ENCODE measurements around the gene CDC42EP1.

Gene CDC42EP1

DNA sequence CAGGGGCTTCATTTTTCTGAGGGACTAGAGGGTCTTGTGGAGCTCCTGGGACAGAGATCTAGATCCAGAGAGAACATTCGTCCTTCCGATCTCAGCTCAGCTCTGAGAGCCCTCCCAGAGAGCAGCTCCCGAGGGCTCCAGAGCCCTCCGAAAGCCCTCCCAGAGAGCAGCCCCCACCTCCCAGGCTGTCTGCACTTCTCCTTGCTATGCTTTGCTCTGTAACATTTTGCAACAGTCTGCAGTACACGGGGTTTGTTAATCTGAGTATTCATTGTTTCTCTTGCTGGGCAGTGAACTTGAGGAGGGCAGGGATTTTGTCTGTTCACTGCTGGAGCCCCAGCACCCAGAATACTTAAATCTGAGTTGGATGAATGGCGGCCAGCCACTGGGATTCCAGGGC, 50.9 kb downstream of the CDC42EP1 start:
- no peak for DNase-seq (ENCODE audit: low spot score)

DNA sequence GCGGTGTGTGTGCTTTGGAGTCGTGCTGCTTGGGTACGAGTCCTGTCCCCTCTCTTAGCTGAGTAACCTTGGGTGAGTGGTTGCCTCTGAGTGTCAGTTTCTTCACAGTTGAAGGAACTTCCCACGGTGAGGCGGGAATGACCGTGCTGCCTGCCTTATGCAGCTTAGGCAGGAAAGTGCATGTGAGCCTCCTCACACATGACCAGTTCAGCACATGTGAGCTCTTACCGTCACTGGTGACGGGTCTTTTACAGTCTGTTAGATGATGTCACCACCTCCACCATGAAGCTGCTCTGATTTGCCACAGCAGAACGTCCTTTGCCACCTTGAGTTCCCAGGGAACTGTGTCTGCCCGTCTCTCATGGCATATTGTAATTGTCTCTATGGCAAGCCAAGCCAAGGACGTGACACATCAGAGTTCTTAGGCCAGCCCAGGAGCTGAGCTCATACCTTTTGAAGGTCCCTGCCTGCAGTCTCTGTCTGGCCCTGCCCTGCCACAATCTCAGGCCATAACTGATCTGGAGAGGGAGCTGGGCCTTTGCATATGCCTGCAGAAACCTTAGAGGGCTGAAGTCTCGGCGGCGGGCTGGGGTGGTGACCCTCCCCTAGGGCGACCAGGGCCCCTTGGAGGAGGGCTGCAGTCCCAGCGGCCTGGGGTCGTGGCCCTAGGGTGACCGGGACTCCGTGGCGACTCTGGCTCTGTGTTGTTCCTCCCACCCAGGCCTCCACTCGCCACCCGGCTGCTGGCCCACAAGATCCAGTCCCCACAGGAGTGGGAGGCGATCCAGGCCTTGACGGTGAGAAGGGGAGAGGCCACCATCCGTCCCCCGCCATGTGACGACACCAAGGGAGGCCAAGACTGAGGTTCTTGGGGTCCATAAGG, 56.2 kb downstream of the CDC42EP1 start:
- no peak for DNase-seq (ENCODE audit: low spot score)

DNA sequence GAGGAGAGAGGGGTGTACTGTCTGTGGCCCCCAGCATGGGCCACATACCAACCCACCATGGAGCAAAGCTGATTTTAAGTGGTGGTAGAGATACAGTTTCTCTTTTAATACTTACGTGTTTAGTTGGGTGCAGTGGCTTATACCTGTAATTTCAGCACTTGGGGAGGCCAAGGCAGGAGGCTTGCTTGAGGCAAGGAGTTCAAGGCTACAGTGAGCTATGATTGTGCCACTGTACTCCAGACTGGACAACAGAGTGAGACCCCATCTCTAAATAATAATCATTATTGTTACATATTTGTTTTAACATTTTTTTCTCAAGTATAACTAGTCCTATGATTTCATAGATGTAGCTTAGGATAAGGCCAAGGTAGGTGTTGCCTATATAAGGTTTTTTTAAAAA, 57.2 kb downstream of the CDC42EP1 start:
- DNase-seq (ENCODE audit: low spot score) = no peak

DNA sequence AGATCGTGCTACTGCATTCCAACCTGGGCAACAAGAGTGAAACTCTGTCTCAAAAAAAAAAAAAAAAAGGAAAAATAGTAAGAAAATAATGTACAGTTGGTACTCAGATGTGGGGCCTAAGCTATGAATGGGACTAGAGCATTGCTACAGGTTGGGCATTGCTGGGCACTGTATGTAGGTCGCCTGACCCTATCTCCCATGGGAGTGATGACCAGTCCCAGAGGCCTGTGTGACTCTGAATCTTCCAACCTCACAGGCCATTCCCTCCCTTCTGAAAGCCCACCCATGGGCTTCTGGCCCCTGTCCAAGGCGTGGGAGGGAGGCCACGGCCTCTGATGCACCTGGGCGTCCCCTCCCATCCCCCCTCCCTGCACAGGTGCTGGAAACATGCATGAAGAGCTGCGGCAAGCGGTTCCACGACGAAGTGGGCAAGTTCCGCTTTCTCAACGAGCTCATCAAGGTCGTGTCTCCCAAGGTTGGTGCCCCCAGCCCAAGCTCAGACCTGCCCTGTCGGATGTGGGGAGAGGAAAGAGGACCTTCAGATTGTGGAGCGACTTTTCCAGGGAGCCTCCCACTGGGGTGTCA, 57.9 kb downstream of the CDC42EP1 start:
- DNase-seq (ENCODE audit: low spot score) = no peak

DNA sequence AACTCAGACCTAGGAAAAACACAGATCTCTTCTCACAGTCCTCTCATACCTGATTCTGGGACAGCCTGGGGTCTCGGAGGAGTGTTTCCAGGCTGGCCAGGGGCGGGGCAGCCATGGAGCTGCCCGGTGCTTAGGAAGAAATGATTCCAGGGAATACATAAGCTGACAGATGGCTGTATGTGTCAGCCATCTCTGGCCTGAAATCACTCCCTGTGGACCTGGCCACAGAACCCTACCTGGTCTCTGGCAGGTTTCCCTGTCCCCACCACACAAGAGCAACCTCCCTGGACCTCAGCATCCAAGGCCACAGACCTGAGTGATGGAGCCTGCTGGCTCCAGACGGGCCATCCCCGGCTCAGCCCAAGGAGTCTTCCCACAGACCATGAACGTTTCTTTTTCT, 58.4 kb downstream of the CDC42EP1 start:
- DNase-seq (ENCODE audit: low spot score) = no peak

Measured in activated CD4-positive, alpha-beta T cell treated with anti-CD3 and anti-CD28 coated beads, Interleukin-2, Interleukin-4, amounts not matched to agents 100 ng/mL and 50 ng/mL, durations not matched to agents 16 hours and 8 hours (primary cell).